ENCODE data around the gene OR6C76.

OR6C76 gene

DNA sequence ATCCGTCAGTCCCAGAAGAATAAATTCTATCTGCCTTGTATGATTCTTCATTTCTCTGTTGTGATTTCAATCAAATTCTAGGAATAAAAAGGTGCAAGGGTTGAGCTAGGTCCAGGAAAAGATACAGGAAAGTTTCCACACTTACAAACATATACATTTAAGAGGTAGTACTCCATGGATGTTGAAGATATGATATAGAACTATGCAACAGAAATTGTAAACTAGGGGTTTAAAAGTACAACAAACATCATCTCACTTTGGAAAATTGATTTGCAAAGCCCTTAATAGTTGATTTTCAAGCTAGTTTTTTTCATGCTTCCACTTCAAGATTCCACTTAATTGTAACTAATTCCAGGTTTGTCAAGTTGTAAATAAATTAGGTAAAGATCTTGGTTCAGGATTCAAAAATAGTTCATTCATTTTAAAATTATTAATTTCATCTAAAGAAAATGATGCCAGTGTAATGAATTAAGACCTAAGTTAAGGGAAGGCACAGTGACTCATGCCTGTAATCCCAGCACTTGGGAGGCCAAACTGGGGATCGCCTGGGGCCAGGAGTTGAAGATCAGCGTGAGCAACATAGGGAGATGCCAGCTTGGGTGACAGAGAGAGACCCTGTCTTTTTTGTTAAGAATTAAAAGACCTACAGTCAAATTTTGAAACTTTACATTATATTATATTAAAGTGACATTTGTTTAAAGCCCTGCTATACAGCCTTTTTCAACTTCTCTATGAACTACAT, 44.2 kb downstream of the OR6C76 start, which contains the start of gene OR6C70:
OR6C70 (minus strand) TSS at position 51 of the 742 bp plus-strand sequence; CDS start at position 51, 0 bp downstream.
- no peak for DNase-seq (ENCODE audit: low read depth)
- Histone ChIP-seq H3K27me3 (replicated peaks; ENCODE audit: control insufficient read depth, insufficient read depth, low read length) (no peaks in the 10 kb centered on the region), H3K9me3 (ENCODE audit: control insufficient read depth, low read length) (no peaks in the 10 kb centered on the region), H3K4me3 (ENCODE audit: low read length) (no peak within 1 kb of the TSS), H3K9ac (ENCODE audit: low read length) (no peak within 1 kb of the TSS), H3K4me1 (ENCODE audit: control insufficient read depth, insufficient read depth, low read length) (no peaks in the 10 kb centered on the region), H3K36me3 (ENCODE audit: control insufficient read depth, insufficient read depth, low read length, severe bottlenecking) (no peaks in the 10 kb centered on the region)

DNA sequence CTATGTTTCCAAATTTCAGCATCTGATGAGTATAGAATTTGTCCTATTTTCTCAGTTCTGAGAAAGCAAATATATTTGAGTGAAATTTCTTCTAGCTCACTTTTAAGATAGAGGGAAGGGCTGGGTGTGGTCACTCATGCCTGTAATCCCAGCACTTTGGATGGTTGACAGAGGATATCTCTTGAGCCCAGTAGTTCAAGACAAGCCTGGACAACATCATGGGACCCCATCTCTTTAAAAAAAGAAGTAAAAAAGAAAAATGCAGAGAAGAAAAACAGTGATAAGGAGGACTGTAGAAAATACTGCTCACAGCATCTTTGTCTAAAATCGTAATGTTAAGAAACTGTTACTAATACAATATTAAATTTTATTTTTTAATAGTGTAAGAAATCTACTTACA, 46.2 kb downstream of the OR6C76 start:
- no peak for DNase-seq (ENCODE audit: low read depth)
- Histone ChIP-seq H3K4me3 (ENCODE audit: low read length) (no peak overlapping the region), H3K27me3 (replicated peaks; ENCODE audit: control insufficient read depth, insufficient read depth, low read length) (no peaks in the 10 kb centered on the region), H3K36me3 (ENCODE audit: control insufficient read depth, insufficient read depth, low read length, severe bottlenecking) (no peaks in the 10 kb centered on the region), H3K9ac (ENCODE audit: low read length) (no peak overlapping the region), H3K9me3 (ENCODE audit: control insufficient read depth, low read length) (no peaks in the 10 kb centered on the region), H3K4me1 (ENCODE audit: control insufficient read depth, insufficient read depth, low read length) (no peaks in the 10 kb centered on the region)
